ENCODE data around the gene RTKN. TPM values are rescaled to one million over a fixed set of nuclear protein-coding genes. Genes with fewer than 3 reads are reported as not detected.

RTKN gene
- total RNA-seq, 4 donors from 2014 or later: 46.2 to 99.9 (median 75.7) TPM

DNA sequence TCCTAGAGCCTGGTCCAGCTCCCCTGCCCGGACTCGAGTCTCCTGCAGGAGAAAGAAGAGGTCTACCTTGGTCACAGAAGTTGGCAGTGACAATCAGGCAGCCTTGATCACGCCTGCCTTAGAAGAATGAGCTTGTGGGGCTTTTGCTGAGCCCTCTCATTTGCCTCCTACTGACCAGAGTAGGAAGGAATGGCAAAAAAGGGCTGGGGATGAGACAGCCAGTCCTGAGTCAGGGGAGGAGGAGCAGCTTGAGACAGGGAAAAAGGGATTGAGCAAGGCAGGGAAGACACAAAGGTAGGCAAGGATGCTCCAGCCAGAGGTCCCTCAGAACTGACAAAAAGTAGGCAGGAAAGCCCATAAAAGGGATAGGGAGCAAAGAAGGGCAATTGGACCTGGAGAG, 14.2 kb downstream of the RTKN start:
- H3K27me3 ChIP-seq: no peaks in the 10 kb centered on the region
- H3K4me3 ChIP-seq: no peak overlapping the region
- H3K27ac ChIP-seq: no peak overlapping the region
- peaks cover 0 to 16% (median 4%) of the 10 kb centered on the region in 4 donors for H3K4me1 ChIP-seq
- peaks cover 0 to 60% (median 0%) of the 10 kb centered on the region in 3 donors for H3K36me3 ChIP-seq
- no peak for DNase-seq
- H3K9me3 ChIP-seq: no peaks in the 10 kb centered on the region
- TF ChIP-seq POLR2A (IDR thresholded peaks at IDR 0.05): no peak
- TF ChIP-seq, protein P1, sequence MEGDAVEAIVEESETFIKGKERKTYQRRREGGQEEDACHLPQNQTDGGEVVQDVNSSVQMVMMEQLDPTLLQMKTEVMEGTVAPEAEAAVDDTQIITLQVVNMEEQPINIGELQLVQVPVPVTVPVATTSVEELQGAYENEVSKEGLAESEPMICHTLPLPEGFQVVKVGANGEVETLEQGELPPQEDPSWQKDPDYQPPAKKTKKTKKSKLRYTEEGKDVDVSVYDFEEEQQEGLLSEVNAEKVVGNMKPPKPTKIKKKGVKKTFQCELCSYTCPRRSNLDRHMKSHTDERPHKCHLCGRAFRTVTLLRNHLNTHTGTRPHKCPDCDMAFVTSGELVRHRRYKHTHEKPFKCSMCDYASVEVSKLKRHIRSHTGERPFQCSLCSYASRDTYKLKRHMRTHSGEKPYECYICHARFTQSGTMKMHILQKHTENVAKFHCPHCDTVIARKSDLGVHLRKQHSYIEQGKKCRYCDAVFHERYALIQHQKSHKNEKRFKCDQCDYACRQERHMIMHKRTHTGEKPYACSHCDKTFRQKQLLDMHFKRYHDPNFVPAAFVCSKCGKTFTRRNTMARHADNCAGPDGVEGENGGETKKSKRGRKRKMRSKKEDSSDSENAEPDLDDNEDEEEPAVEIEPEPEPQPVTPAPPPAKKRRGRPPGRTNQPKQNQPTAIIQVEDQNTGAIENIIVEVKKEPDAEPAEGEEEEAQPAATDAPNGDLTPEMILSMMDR (IDR thresholded peaks at IDR 0.05): no peak

DNA sequence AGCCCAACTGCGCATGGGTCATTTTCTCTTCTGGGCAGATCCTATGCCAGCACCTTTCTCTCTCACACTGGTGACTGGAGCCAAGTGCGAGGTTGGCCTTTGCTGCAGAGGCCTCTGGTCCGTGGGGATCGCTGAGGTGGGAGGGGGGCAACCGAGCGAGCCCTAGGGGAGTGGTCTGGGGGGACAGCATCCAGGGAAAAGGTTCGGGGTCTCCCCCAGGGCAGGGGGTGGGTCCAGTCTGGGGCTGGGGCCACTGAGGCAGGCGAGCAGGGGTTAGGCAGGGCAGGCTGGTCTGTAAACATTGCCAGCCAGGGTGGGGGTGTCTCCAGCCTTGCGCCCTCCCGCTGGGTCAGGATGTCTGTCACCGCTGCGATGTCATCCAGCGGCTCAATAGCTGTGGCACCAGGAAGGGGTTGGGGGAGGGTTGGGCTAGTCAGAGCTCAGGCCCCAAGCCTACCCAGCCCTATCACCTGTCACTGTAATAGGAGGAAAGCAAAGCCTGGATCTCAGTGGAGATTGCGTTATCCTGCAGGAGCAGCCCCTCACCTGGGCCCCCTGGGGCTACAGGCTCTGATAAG, 15.5 kb downstream of the RTKN start:
- no peak overlapping the region for H3K4me3 ChIP-seq
- H3K9me3 ChIP-seq: no peaks in the 10 kb centered on the region
- H3K36me3 ChIP-seq: peaks cover 0 to 48% (median 0%) of the 10 kb centered on the region in 3 donors
- peaks cover 0 to 21% (median 4%) of the 10 kb centered on the region in 4 donors for H3K4me1 ChIP-seq
- H3K27me3 ChIP-seq: no peaks in the 10 kb centered on the region
- no peak for TF ChIP-seq POLR2A (IDR thresholded peaks at IDR 0.05)
- TF ChIP-seq, protein P1 (IDR thresholded peaks at IDR 0.05): no peak
- no peak for DNase-seq
- peak overlapping the region in 1 of 4 donors; percentile 57 for H3K27ac ChIP-seq

DNA sequence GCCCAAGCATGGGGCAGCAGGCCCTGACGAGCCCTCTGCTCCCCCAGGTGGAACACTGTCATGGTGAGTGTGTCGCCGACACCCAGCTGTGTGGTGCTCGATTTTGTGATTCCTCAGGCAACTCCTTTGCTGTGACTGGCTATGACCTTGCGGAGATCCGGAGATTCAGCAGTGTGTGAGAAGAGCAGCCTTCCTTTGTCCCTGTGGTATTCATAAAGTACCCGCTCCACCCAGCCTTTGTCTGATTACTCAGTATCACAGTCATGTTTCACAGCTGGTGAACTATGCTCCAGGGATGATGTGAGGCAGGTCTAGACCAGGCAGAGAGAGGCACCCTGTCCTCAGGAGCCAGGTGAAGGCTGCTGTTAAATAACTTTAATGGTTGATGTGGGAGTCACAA, 16.2 kb downstream of the RTKN start:
- no peak overlapping the region for H3K4me3 ChIP-seq
- no peaks in the 10 kb centered on the region for H3K9me3 ChIP-seq
- H3K27ac ChIP-seq: peak overlapping the region in 2 of 4 donors; percentile 46 to 75
- peaks cover 0 to 46% (median 0%) of the 10 kb centered on the region in 3 donors for H3K36me3 ChIP-seq
- no peaks in the 10 kb centered on the region for H3K27me3 ChIP-seq
- TF ChIP-seq POLR2A (IDR thresholded peaks at IDR 0.05): no peak
- TF ChIP-seq, protein P1 (IDR thresholded peaks at IDR 0.05): no peak
- peaks cover 0 to 17% (median 3%) of the 10 kb centered on the region in 4 donors for H3K4me1 ChIP-seq
- peak in 1 of 3 donors; percentile 70 for DNase-seq

DNA sequence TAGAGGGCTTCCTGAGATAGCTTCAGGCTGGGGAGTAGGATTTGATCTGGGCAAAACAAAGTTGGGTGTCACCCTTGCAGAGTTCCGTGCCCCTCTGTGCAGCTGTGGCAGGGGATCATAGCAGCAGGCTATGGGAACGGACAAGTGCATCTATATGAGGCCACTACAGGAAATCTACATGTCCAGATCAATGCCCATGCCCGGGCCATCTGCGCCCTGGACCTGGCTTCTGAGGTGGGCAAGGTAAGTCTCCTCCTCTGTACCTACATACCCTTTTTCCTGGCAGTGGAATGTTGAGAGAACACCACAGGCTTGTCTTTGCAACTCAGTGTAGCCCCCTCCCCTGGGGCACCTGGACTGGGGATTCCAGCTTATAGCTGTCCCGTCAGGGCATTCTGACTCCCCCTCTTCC, 16.7 kb downstream of the RTKN start:
- Histone ChIP-seq H3K27me3 (no peaks in the 10 kb centered on the region), H3K9me3 (no peaks in the 10 kb centered on the region), H3K4me1 (peaks cover 0 to 12% (median under 1%) of the 10 kb centered on the region in 4 donors), H3K4me3 (no peak overlapping the region), H3K27ac (peak overlapping the region in 2 of 4 donors; percentile 46 to 75), H3K36me3 (peaks cover 0 to 46% (median 0%) of the 10 kb centered on the region in 3 donors)
- no peak for DNase-seq
- TF ChIP-seq POLR2A (IDR thresholded peaks at IDR 0.05): no peak
- TF ChIP-seq, protein P1 (IDR thresholded peaks at IDR 0.05): no peak

DNA sequence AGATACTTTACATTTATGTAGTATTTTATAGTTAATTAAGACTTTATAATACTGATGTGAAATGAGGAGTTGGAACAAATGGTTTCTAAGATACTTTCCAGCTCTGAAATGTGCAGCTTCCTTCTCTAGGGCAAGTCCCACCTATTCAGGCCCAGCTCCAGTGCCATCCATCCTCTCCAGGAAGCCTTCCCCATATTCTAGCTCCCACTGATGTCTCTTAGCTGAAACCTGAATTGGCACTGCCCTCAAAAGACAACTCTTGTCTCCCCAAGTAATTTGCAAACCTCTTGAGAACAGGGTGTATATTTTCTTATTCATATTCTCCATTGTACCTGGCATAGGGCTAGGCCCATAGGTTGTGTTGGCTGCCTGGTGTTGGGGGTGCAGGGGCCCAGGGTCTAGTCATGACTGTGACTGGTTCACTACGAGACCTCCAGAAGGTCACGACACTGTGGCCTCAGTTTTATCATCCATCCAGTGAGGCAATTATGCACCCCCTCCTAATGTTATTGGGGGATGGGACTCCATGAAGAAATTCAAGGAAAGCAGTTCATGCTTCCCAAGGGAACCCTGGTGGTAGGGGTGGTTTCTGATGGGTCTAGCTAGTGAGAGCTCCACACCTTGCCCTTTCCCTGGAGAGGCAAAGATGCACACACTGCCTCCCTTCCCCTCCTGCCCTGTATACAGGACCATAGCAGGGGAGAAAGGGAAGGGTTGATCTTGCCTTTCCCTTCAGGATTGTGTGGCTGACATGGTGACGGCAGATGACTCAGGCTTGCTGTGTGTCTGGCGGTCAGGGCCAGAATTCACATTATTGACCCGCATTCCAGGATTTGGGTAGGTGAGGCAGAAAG, 17.4 kb downstream of the RTKN start:
- no peak for DNase-seq
- TF ChIP-seq, protein P1 (IDR thresholded peaks at IDR 0.05): no peak
- no peak for TF ChIP-seq POLR2A (IDR thresholded peaks at IDR 0.05)
- H3K27me3 ChIP-seq: no peaks in the 10 kb centered on the region
- H3K27ac ChIP-seq: no peak overlapping the region
- peaks cover 0 to 43% (median 0%) of the 10 kb centered on the region in 3 donors for H3K36me3 ChIP-seq
- no peaks in the 10 kb centered on the region for H3K9me3 ChIP-seq
- no peak overlapping the region for H3K4me3 ChIP-seq
- peaks cover 0 to 10% (median 0%) of the 10 kb centered on the region in 4 donors for H3K4me1 ChIP-seq

Data from Peyer's patch (tissue), 4 donors.